Stimulated activated CD4-positive, alpha-beta T cell treated with anti-CD3 and anti-CD28 coated beads, Interleukin-15, amount 100 ng/mL, for 1 hour (primary cell): ENCODE data around the gene BRD1.
"Not testable (repeated sequence)": the region's sequence is repeated elsewhere in the genome, so short reads cannot be mapped to it uniquely, and the experiment has no call there.

Experiments
- DNase-seq, 2 donors: peaks; one replicate each; pipeline ENCODE4 v3.0.0-alpha.2; 2020; ENCODE audit warnings: low read depth in 1 of 2, low spot score in 1 of 2

The BRD1 gene

GRCh38 chr22:49827271-49827852 lies 311 bp downstream of the BRD1 start:
- DNase-seq: peak in 1 of 2 donors; percentile 26

GRCh38 chr22:49826603-49827270 lies 936 bp downstream of the BRD1 start:
- DNase-seq: no peak

- peak; percentile 35 to 47 for DNase-seq
Observed at GRCh38 chr22:49825944-49826602, 1.6 kb downstream of the BRD1 start.

GRCh38 chr22:49825436-49825835 lies 2.2 kb downstream of the BRD1 start:
- no peak for DNase-seq

GRCh38 chr22:49824936-49825335 lies 2.7 kb downstream of the BRD1 start:
- no peak for DNase-seq

GRCh38 chr22:49824185-49824925 lies 3.3 kb downstream of the BRD1 start:
- DNase-seq: no peak

- no peak for DNase-seq
Observed at GRCh38 chr22:49823289-49824045, 4.2 kb downstream of the BRD1 start.

GRCh38 chr22:49821741-49822140 lies 5.9 kb downstream of the BRD1 start:
- DNase-seq: not testable (repeated sequence)

GRCh38 chr22:49820984-49821383 lies 6.7 kb downstream of the BRD1 start:
- DNase-seq: no peak

GRCh38 chr22:49817359-49817758 lies 10.3 kb downstream of the BRD1 start:
- no peak for DNase-seq

GRCh38 chr22:49815641-49816091 lies 12.0 kb downstream of the BRD1 start:
- no peak for DNase-seq

- DNase-seq: no peak
Observed at GRCh38 chr22:49814856-49815255, 12.8 kb downstream of the BRD1 start.

- no peak for DNase-seq
Observed at GRCh38 chr22:49814164-49814686, 13.4 kb downstream of the BRD1 start.

- no peak for DNase-seq
Observed at GRCh38 chr22:49812838-49813237, 14.8 kb downstream of the BRD1 start.

- no peak for DNase-seq
Observed at GRCh38 chr22:49811020-49811791, 16.5 kb downstream of the BRD1 start.

- DNase-seq: no peak
Observed at GRCh38 chr22:49810363-49811019, 17.2 kb downstream of the BRD1 start.

- DNase-seq: no peak
Observed at GRCh38 chr22:49807780-49808708, 19.6 kb downstream of the BRD1 start.

- no peak for DNase-seq
Observed at GRCh38 chr22:49807129-49807528, 20.5 kb downstream of the BRD1 start.
